Fibroblast of skin of left biceps (primary cell): ENCODE data around the gene FTSJ1.
"Not testable (repeated sequence)": the region's sequence is repeated elsewhere in the genome, so short reads cannot be mapped to it uniquely, and the experiment has no call there.

Experiments
- DNase-seq, 2 experiments: peaks; one replicate each; pipeline ENCODE4 v3.0.0-alpha.2; 2013; ENCODE audit warnings: low read depth in 2 of 2

FTSJ1 gene, protein sequence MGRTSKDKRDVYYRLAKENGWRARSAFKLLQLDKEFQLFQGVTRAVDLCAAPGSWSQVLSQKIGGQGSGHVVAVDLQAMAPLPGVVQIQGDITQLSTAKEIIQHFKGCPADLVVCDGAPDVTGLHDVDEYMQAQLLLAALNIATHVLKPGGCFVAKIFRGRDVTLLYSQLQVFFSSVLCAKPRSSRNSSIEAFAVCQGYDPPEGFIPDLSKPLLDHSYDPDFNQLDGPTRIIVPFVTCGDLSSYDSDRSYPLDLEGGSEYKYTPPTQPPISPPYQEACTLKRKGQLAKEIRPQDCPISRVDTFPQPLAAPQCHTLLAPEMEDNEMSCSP

DNA sequence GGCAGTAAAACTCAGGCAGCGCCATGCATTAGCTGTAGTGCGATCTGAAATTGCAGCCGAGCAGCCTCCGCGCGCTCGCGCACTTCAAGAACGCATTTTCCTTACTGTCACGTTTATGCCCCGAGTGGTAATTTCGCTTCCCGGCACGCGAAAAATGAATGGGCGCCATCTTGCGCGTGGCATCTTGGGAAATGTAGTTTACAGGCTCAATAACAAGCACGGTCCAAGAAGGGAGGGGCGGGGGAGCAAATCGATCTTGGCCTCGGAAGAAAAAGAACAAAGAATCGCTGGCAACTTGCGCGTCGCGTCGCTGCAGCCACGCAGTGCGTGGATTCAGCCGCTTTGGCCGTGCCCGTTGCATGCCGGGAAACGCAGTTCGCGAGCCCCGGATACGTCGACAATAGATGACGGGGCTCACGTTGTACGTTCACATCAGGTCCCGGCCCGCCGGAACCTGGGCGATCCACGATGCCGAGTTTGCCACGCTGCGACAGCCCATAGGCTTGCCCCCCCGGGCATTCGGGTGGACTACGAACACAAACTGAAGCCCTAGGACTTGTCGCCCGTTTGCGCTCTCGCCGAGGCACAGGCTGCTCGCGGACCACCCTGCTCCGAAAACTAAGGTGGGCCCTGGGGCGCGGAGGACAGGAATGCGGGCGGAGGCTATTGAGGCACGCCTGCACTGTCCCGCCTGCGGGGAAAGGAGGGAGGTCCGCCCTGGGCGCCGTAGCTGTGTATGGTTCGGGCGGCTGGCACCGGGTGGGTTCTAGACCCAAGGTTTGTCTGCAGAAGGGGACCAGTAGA is at the start of gene FTSJ1:
FTSJ1 (plus strand) TSS at position 426 of the 804 bp plus-strand sequence. CDS start 1,849 bp downstream, outside the sequence.
- DNase-seq, result peak; percentile 75 to 81

DNA sequence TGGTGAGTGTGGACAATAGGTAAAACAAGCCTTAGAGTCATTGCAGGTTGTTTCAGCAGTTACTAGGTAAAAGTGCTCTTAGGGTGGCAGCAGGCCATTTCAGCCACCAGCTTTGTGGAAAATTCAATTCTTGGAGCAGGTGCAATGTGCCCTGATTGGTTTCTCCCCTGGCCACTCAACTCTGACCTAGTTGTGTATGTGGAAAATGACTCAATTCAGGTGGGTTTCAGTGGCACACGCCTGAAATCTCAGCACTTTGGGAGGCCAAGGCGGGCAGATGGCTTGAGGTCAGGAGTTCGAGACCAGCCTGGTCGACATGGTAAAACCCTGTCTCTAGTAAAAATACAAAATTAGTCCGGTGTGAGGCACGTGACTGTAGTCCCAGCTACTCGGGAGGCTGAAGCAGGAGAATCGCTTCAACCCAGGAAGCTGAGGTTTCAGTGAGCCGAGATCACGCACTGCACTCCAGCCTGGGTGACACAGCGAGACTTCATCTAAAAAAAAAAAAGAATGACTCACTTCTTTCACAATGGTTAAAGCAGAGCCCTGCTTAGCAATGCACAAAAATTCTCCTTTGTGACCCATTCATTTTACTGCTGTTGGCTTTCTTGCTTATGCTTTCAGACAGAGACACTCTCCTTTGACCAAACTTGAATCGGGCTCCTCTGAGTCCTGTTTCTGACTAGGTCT is 48.8 kb upstream of the FTSJ1 start:
- DNase-seq, result not testable (repeated sequence)

- not testable (repeated sequence) for DNase-seq
Observed at GRCh38 chrX:48429606-48430005, 46.4 kb upstream of the FTSJ1 start.

DNA sequence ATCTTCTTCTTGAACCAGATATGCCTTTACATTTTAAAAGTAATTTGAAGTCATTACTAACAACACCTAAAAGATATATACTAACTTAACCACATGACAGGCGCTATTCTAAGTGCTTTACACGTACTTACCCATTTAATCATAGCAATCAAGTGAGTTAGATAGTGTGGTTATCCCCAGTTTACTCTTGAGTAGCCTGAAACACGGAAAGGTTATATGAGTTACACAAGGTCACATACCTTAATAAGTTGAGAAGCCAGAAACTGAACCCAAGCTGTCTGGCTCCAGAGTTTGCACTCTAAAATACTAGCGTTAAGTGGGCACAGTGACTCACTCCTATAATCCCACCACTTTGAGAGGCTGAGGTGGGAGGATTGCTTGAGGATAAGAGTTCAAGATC is 45.8 kb upstream of the FTSJ1 start:
- not testable (repeated sequence) for DNase-seq

GRCh38 chrX:48433713-48434112 is 42.3 kb upstream of the FTSJ1 start:
- DNase-seq, result not testable (repeated sequence)

- not testable (repeated sequence) for DNase-seq
Observed at GRCh38 chrX:48447201-48447600, 28.8 kb upstream of the FTSJ1 start.

GRCh38 chrX:48450076-48450475 is 25.9 kb upstream of the FTSJ1 start:
- DNase-seq, result no peak

DNA sequence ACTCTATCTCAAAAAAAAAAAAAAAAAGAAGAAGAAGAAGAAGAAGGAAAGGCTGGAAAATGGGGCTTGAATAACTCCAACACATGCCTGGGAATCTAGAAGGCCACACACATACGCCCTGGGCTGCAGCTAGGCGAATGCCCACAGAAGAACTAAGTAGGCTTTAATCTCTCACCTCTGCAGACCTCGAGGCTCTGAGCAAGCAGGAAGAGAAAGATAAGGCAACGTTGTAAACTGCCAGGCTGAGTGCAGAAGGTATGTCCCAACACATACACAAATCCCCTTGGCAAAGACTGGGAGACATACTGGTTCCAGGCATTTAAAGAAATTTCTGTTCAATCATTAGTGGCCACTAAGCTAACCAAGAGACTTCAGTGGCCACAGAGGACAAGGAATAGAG is 24.3 kb upstream of the FTSJ1 start:
- no peak for DNase-seq

DNA sequence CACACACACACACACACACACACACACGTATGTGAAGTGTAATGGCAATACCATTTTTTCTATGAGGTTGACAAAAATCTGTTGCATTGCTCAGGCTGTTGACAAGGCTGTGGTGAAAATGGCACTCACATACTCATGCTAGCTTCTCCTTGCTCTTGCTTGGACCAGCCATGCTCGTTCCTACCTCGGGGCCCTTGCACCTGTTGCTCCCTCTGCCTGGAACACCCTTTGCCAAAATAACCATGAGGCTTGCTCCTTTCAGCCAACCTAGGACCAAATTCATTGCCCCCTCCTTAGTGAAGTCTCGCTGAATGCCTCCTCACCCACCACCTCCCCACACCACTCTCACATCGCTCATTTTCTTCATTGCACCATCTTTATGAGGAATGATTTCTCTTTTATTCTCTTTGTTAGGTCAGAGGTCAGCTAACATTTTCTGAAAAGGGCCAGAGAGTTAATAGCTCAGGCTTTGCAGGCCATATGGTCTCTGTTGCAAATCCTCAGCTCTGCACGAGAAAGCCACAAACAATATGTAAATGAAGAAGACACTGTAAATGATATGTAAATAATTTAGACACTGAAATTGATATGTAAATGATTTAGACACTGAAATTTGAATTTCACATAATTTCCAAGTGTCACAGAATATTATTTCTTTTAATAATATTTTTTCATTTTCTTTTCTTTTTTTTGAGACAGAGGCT is 19.2 kb upstream of the FTSJ1 start:
- DNase-seq, result no peak

DNA sequence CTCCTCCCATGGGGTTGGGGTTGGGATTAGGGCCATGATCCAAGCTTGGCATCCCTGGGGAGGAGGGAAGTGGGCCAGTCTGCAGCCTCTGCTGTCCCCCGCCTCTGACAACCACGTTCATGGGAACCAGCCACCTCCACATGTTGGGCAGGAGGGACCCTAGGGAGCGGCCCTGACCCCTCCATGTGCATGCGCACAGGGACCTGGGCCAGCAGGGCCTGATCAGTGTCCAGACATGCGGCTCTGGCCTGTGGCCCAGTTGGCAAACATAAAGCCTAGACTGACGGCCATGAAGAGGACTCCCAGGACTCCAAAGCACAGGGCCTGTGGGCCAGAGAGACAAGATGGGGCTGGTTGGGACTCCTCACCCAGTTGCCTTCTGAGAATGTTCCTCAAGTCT is 17.3 kb upstream of the FTSJ1 start:
- DNase-seq, result no peak

DNA sequence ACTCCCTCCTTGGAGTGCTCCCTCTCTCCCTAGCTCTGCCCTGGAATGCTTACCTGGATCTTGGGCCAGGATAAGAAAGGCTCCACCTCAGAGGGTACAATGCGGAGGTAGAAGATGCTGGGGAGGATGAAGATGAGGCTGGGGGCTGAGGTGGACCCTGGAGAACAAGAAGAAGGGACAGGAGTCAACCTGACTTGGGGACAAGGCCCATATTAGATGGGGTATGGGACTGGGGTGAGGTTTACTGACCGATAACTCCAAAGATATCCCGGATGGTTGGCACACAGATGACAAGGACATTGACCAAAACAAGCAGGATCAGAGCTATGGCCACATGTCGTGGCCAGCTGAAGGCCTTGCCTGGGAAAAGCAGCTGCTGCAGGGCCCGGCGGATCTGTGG is 16.5 kb upstream of the FTSJ1 start:
- no peak for DNase-seq

- no peak for DNase-seq
Observed at GRCh38 chrX:48460031-48460430, 16.0 kb upstream of the FTSJ1 start.

- no peak for DNase-seq
Observed at GRCh38 chrX:48460606-48461005, 15.4 kb upstream of the FTSJ1 start.

DNA sequence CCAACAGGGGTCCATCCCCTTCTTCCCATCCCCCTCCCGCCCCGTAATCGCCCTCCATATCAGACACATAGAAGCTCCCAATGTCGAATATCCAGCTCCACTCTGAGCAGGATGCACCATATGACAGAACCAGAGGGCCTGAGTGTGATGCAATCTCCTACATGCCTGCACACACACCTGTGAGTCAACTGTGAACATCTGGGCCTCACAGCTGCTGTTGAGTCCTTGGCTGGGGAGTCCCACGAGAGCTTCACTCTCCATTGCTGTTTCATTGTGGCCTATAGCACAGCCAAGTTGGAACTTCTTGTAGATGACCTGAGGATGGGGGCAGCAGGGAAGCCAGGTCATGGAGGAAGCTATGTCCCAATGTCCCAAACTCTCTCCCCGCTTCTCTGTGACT is 14.2 kb upstream of the FTSJ1 start:
- DNase-seq, result no peak

DNA sequence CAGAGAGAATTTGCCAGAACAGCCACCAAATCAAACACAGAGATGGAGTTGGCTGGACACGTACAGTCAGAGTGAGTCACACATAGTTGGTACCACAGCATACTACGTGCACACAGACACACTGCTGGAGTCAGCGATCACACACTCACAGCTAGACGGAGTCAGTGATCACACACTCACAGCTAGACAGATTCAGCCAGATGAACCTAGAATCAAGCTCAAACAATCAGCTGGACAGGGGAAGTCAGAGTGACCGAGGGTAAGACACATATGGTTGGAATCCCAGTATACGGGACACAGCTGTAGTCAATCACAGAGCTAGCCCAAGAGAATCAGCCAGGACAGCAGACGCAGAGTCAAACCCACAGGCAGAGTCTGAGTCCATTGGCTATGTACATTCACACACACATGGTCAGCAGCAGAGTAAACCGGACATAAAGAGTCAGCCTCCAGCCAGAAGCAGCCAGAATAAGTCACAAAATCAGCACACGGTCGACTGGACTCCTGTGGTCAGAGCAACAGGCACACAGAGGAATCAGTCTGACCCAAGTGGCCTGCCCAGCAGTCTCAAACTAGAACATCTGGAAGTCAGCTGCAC is 10.6 kb upstream of the FTSJ1 start:
- DNase-seq, result peak; percentile 78 to 88

DNA sequence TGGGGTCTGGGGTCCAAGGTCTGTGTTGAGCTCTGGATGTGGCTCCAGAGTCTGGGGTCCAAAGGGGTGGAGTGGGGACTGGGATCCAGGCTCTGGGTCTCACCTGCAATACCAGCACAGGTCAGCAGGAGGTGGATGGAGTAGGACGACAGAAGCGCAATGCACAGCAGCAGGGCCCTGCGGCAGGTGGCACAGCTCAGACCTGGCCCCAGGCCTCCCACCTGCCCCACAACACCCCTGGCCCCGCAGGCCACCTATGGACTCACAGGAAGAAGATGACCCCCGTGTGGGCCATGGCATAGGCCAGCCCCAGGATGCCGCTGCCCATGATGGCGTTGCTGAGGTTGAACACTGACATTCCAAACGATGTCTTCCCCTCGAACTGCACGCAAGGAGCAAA is 9.3 kb upstream of the FTSJ1 start:
- no peak for DNase-seq

- no peak for DNase-seq
Observed at GRCh38 chrX:48467281-48467761, 8.7 kb upstream of the FTSJ1 start.

- DNase-seq, result no peak
Observed at GRCh38 chrX:48468247-48468671, 7.7 kb upstream of the FTSJ1 start.

DNA sequence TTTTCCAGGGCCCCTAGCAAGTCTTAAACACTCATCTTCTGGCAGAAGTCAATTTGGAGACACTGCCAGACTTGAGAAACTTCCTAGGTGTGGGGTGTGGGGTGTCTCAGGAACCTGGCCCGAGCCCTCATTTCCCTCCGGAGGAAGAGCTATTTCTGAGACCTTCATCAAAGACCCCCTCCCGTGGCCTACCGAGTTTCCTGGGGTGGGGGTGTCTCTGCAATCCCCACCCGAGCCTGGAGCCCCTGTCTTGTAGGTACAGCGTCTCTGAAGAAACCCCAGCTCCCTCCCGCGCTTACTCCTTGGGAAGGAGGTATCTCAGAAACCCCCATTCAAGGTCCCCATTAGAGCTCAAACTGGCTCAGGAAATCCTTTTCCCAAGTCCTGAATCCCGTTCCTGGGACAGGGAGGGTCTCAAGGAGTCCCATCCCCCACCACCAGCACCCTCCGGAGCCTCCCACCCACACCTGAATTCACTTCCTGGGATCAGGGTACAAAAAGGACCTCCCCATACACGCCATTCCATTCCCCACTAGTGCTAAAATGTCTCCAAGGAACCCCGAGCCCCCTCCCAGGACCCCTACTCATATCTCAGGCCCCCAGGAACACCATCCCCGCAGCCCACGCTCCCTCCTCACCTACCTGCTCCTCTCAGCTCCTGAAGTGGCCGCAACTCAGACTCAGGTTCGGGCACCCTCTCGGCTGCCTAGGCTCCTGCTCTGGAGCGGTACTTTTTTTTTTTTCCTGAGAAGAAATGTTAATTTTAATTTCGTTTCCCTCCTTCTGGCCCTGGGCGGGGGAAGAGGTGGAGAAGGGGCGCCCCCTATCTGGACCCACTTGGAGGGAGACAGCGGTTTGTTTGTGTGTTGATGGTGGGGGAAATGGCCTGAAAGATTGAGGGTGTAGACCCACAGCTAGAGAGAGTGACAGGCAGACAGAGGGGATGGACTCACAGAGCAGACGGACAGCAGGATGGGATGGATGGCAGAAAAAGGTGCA is 7.0 kb upstream of the FTSJ1 start:
- no peak for DNase-seq
